Iris pigment epithelial cell (primary cell): ENCODE results near the gene ERI3.

Experiments
- DNase-seq: peaks from one replicate; pipeline ENCODE4 v3.0.0-alpha.2; 2011; ENCODE audit warnings: low read depth

Gene ERI3

GRCh38 chr1:44316231-44316759, 38.8 kb downstream of the ERI3 start:
- DNase-seq, result peak; percentile 40

- no peak for DNase-seq
These were observed 39.5 kb downstream of the ERI3 start for GRCh38 chr1:44315521-44315920.

DNA sequence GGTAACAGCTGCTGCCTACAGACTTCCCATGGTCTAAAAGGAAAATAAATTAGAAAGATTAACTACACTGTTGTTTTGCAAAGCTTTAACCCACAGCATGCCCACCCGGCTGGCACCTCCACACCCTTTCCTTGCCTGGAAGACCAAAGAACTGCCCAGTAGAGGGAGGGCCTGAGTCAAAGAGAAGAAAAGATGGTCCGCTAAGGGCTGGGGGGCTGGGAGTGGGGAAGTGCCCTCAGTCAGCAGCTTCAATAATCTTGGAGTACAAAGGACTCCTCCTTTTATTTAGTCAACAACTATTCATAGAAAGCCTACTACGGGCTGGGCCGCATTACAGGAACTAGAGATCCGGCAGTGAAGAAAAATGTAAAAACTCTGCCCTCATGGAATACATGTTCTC, 40.6 kb downstream of the ERI3 start:
- no peak for DNase-seq

GRCh38 chr1:44313265-44313918, 41.7 kb downstream of the ERI3 start:
- no peak for DNase-seq

GRCh38 chr1:44312399-44313196, 42.5 kb downstream of the ERI3 start:
- no peak for DNase-seq

- DNase-seq, result no peak
These were observed 45.1 kb downstream of the ERI3 start for GRCh38 chr1:44310006-44310405.

- DNase-seq, result no peak
These were observed 49.1 kb downstream of the ERI3 start for GRCh38 chr1:44305962-44306422.

DNA sequence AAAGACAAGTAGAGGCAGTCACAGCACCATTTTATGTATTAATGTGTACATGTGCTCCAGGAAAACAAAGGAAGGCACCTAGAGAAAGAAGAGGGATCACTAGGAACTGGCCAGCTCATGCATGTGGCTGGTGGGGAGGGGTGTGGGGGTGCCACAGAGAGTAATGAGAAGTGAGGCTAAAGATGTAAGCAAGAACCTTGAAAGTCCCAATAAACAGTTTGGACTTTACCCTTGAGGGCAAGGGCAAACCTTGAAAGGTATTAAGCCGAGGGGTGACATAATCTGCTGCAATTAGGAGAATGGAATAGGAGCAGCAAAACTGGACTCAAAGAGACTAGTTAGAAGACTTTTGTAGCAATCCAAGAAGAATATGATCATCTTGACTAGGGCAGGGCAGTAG, 51.5 kb downstream of the ERI3 start:
- no peak for DNase-seq

- DNase-seq, result no peak
These were observed 52.5 kb downstream of the ERI3 start for GRCh38 chr1:44302541-44302940.

GRCh38 chr1:44301442-44301841, 53.6 kb downstream of the ERI3 start:
- DNase-seq, result no peak

DNA sequence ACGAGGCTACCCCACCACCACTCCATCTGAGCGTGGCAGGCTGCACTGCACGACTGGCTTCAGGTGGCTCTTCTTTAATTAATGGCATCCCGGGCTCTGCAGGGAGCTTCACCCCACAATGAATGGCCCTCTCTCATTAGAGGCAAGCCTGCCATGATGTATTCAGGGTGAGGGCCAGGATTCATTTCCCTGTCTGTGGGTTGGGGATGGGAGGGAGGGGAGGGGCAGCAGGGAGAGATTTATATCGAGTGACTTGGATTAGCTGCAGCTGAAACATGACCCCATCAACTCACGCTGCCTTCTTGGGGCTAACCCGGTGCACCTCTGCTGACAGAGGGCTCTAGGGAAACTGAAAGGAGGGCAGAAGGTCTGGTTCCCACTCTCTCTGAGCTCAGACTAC, 54.2 kb downstream of the ERI3 start:
- DNase-seq, result no peak

- no peak for DNase-seq
These were observed 57.2 kb downstream of the ERI3 start for GRCh38 chr1:44297695-44298400.

DNA sequence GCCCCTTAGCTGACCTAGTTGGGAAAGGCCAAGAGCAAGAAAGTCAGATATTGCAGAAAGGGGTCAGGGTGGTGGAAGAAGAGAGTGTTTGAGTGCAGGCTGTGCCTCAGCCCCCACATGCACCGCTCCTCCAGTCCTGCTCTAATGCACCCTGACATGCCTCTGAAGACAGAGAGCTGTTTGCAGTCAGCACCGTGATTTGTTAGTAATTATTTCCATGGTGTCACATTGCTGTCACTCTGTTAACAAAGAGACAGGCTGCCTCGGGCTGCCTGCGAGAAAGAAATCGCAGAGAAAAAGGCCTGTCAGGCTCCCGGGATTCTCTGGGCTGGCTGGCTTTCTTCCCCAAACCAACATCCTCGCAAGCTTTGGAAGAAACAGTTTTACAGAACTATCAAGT, 58.3 kb downstream of the ERI3 start:
- DNase-seq, result no peak

DNA sequence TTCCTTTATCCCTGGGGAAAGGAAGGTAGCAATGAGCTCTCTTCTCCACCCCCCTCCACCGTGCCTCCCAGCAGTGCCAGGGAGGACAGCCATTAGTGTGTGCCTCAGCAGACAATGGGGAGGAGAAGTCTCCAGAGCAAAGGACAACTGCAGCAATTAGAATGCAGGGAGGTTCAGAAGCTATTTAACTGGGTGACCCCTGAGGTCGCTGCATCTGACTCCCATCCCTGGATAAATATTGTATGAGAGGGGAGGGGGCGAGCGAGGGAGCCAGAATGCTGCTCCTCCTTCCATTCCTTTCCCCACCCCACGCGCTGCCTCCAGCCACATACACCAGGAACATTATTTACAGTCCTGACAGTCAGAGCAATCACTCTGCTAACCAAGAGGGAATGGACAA, 59.0 kb downstream of the ERI3 start:
- DNase-seq, result no peak

- peak; percentile 24 for DNase-seq
These were observed 60.5 kb downstream of the ERI3 start for GRCh38 chr1:44294588-44295007.

GRCh38 chr1:44293761-44294315, 61.2 kb downstream of the ERI3 start:
- DNase-seq, result no peak

GRCh38 chr1:44292651-44293050, 62.4 kb downstream of the ERI3 start:
- no peak for DNase-seq

GRCh38 chr1:44290250-44291094, 64.6 kb downstream of the ERI3 start:
- DNase-seq, result no peak

- DNase-seq, result no peak
These were observed 65.5 kb downstream of the ERI3 start for GRCh38 chr1:44289530-44289929.

- no peak for DNase-seq
These were observed 66.2 kb downstream of the ERI3 start for GRCh38 chr1:44288883-44289282.

DNA sequence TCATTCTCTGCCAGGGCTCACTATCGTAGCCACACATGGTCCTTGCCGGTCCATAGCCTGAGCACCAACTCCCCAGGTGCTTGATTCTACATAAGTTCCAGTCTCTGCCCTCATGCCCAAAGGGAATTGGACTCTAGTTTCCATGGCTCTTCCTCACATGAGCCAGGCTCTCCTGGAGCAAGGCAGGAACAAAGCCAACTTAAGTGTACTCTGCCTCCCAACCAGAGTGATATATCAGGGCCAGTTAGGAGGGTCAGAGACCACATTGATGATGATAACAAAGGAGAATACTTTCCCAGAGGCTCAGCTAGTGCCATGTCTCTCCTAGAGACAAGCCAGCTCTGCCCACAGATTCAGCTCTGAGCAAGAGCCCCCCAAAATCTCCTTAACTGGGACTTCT, 70.9 kb downstream of the ERI3 start:
- no peak for DNase-seq
